GM12878 (cell line): ENCODE measurements around the gene SLC3A2.

Source experiments
- CHD2 ChIP-seq: IDR thresholded peaks from 2 replicates; pipeline ENCODE4 v1.6.1; 2011; ENCODE audit warnings: low read depth, low read length, improper control_type of control experiment, borderline replicate concordance
- EP300 ChIP-seq, 2 experiments: fragments of 150-350 bp in 1 of 2; IDR thresholded peaks; 2 replicates each; pipeline ENCODE4 v1.6.1; 2011 to 2012; ENCODE audit warnings: low read depth in 2 of 2, low read length in 2 of 2, borderline replicate concordance in 1 of 2, improper control_type of control experiment in 1 of 2, inconsistent platforms in 1 of 2; ENCODE audit not compliant: control insufficient read depth in 1 of 2
- GABPA ChIP-seq: IDR thresholded peaks from 2 replicates; pipeline ENCODE4 v1.6.1; 2014; ENCODE audit warnings: antibody characterized with exemption, low read depth, mild to moderate bottlenecking, inconsistent platforms
- NR2C2 ChIP-seq: IDR thresholded peaks from 2 replicates; pipeline ENCODE4 v1.6.1; 2011; ENCODE audit warnings: borderline replicate concordance, low read depth; ENCODE audit not compliant: control insufficient read depth, insufficient read length
- POLR2AphosphoS5 ChIP-seq: IDR thresholded peaks from 2 replicates; pipeline ENCODE4 v1.6.1; 2011; ENCODE audit warnings: mild to moderate bottlenecking, low read length, inconsistent platforms
- RAD21 ChIP-seq: IDR thresholded peaks from 2 replicates; pipeline ENCODE4 v1.6.1; 2011; ENCODE audit warnings: mild to moderate bottlenecking, low read depth, low read length, moderate library complexity; ENCODE audit not compliant: insufficient read depth
- SIN3A ChIP-seq: IDR thresholded peaks from 2 replicates; pipeline ENCODE4 v1.6.1; 2012; ENCODE audit warnings: low read depth, low read length, improper control_type of control experiment
- YBX1 ChIP-seq: fragments of 450-650 bp; IDR thresholded peaks from 2 replicates; pipeline ENCODE4 v1.6.1; 2016; ENCODE audit warnings: antibody characterized with exemption
- TF ChIP-seq, protein P1 (sequence below): IDR thresholded peaks from 2 replicates; pipeline ENCODE4 v1.6.1; 2012; ENCODE audit warnings: mild to moderate bottlenecking, low read depth, low read length
- TF ChIP-seq, protein P2 (sequence below), 3 experiments: IDR thresholded peaks in 2 of 3; conservative IDR thresholded peaks in 1 of 3; 2 replicates each; pipeline ENCODE4 v1.5.1; 2011; ENCODE audit warnings: low read depth in 3 of 3, low read length in 3 of 3, mild to moderate bottlenecking in 3 of 3, control low read depth in 2 of 3, moderate library complexity in 2 of 3, inconsistent platforms in 1 of 3, mixed read lengths in 1 of 3; ENCODE audit not compliant: control insufficient read depth in 2 of 3, insufficient read depth in 1 of 3; ENCODE audit errors: extremely low read depth in 1 of 3

DNA sequence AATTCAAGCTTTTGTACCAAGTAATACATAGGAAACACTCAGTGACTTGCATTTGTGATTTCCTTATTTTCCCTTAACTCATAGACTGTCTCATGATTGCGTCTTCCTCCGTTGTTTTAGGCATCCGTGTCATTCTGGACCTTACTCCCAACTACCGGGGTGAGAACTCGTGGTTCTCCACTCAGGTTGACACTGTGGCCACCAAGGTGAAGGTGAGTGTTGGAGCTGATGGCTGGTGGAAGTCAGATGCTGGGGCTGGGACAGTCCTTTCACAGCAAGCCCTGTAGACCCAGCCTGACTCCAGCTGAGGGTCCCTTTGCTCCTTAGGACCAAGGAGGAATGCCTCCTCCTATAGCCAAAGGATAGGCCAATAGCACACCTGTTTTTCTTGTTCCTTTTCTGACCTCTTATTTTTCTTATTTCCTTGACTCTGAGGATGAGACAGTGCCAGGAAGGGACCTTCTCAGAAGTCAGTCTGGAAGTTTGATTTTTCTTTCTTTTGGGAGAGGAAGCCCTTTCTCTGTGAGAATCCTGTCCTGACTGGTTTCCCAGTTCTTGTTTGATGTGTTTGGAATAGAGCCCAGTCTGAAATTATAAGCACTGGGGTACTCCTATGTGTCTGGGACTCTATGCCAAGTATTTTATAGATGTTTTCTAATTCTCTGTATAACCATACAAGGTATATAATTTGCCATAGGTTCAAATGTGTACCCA is 2.2 kb downstream of the SLC3A2 start:
- TF ChIP-seq YBX1 (no peak), CHD2 (no peak), EP300 (IDR thresholded peaks at IDR 0.05; ENCODE audit: borderline replicate concordance in 1 of 2, control insufficient read depth in 1 of 2, low read depth in 2 of 2, low read length in 2 of 2) (no peak), SIN3A (no peak), POLR2AphosphoS5 (no peak), NR2C2 (no peak), GABPA (no peak), RAD21 (no peak)
- TF ChIP-seq, protein P1, sequence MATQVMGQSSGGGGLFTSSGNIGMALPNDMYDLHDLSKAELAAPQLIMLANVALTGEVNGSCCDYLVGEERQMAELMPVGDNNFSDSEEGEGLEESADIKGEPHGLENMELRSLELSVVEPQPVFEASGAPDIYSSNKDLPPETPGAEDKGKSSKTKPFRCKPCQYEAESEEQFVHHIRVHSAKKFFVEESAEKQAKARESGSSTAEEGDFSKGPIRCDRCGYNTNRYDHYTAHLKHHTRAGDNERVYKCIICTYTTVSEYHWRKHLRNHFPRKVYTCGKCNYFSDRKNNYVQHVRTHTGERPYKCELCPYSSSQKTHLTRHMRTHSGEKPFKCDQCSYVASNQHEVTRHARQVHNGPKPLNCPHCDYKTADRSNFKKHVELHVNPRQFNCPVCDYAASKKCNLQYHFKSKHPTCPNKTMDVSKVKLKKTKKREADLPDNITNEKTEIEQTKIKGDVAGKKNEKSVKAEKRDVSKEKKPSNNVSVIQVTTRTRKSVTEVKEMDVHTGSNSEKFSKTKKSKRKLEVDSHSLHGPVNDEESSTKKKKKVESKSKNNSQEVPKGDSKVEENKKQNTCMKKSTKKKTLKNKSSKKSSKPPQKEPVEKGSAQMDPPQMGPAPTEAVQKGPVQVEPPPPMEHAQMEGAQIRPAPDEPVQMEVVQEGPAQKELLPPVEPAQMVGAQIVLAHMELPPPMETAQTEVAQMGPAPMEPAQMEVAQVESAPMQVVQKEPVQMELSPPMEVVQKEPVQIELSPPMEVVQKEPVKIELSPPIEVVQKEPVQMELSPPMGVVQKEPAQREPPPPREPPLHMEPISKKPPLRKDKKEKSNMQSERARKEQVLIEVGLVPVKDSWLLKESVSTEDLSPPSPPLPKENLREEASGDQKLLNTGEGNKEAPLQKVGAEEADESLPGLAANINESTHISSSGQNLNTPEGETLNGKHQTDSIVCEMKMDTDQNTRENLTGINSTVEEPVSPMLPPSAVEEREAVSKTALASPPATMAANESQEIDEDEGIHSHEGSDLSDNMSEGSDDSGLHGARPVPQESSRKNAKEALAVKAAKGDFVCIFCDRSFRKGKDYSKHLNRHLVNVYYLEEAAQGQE = no peak
- TF ChIP-seq, protein P2, sequence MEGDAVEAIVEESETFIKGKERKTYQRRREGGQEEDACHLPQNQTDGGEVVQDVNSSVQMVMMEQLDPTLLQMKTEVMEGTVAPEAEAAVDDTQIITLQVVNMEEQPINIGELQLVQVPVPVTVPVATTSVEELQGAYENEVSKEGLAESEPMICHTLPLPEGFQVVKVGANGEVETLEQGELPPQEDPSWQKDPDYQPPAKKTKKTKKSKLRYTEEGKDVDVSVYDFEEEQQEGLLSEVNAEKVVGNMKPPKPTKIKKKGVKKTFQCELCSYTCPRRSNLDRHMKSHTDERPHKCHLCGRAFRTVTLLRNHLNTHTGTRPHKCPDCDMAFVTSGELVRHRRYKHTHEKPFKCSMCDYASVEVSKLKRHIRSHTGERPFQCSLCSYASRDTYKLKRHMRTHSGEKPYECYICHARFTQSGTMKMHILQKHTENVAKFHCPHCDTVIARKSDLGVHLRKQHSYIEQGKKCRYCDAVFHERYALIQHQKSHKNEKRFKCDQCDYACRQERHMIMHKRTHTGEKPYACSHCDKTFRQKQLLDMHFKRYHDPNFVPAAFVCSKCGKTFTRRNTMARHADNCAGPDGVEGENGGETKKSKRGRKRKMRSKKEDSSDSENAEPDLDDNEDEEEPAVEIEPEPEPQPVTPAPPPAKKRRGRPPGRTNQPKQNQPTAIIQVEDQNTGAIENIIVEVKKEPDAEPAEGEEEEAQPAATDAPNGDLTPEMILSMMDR (IDR thresholded peaks at IDR 0.05 in 2 of 3, conservative IDR thresholded peaks at IDR 0.05 in 1 of 3; ENCODE audit: control insufficient read depth in 2 of 3, extremely low read depth in 1 of 3, insufficient read depth in 1 of 3, low read depth in 3 of 3, low read length in 3 of 3) = no peak
